Keratinocyte (primary cell): ENCODE data around the gene CD160.

Experiments
- EZH2 ChIP-seq: IDR thresholded peaks from one replicate; pipeline ENCODE4 v1.6.1; 2012; ENCODE audit warnings: inconsistent platforms, mild to moderate bottlenecking, low read length, moderate library complexity
- TF ChIP-seq, protein P1 (sequence below), 3 experiments: IDR thresholded peaks in 1 of 3; conservative IDR thresholded peaks in 1 of 3; optimal IDR thresholded peaks in 1 of 3; 2 replicates in 2 of 3; 3 replicates in 1 of 3; pipeline versions ENCODE3 to v1.5.1; 2011; ENCODE audit warnings: low read length in 3 of 3, mild to moderate bottlenecking in 3 of 3, moderate library complexity in 2 of 3, control low read depth in 1 of 3, inconsistent platforms in 1 of 3; ENCODE audit not compliant: insufficient read depth in 2 of 3; ENCODE audit errors: extremely low read depth in 1 of 3

DNA sequence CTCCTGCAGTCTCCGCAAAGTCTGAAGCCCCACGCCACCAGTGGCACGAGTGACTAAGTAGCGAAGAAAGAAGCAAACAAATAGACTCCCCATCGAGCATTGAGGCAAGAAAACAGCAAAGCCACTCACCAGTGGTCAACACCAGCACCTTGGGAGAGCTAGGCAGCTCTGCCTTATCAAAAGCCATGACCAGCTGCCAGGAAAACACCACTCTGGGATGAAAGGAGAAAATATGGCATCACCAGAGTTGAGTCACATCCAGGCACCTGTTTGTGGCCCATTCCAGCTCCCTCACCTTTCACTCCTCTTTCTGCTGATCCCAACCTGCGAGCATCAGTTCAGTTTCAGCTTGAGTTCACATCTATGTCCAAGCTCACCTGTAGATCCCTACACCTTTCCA, 29.4 kb upstream of the CD160 start:
- TF ChIP-seq, protein P1, sequence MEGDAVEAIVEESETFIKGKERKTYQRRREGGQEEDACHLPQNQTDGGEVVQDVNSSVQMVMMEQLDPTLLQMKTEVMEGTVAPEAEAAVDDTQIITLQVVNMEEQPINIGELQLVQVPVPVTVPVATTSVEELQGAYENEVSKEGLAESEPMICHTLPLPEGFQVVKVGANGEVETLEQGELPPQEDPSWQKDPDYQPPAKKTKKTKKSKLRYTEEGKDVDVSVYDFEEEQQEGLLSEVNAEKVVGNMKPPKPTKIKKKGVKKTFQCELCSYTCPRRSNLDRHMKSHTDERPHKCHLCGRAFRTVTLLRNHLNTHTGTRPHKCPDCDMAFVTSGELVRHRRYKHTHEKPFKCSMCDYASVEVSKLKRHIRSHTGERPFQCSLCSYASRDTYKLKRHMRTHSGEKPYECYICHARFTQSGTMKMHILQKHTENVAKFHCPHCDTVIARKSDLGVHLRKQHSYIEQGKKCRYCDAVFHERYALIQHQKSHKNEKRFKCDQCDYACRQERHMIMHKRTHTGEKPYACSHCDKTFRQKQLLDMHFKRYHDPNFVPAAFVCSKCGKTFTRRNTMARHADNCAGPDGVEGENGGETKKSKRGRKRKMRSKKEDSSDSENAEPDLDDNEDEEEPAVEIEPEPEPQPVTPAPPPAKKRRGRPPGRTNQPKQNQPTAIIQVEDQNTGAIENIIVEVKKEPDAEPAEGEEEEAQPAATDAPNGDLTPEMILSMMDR (optimal IDR thresholded peaks at IDR 0.05 in 1 of 3, IDR thresholded peaks at IDR 0.05 in 1 of 3, conservative IDR thresholded peaks at IDR 0.05 in 1 of 3; ENCODE audit: extremely low read depth in 1 of 3, insufficient read depth in 2 of 3, low read length in 3 of 3) = no peak
- TF ChIP-seq EZH2 = no peak
